ENCODE data around the gene SLFN12. TPM values are rescaled to one million over a fixed set of nuclear protein-coding genes. Genes with fewer than 3 reads are reported as not detected.

Gene SLFN12
- total and polyA plus RNA-seq, 10 of the 15 experiments (the other 5 are each of a cell fraction or from before 2014, with no cell fraction given), result 8.7 to 18.5 (median 13.4) TPM

- ChIA-PET POLR2A (no interaction called here), RAD21 (ENCODE audit: unreplicated experiment) (no interaction called here), CTCF (interaction anchor here (1.2 kb wide), 1 partner anchor 146 kb away, joined by 4 read pairs; no protein-coding TSS in a partner anchor), SMC1A (ENCODE audit: uncharacterized antibody, unreplicated experiment) (no interaction called here)
- TF ChIP-seq TARDBP (IDR thresholded peaks at IDR 0.05; ENCODE audit: borderline replicate concordance) (no peak), CBX3 (IDR thresholded peaks at IDR 0.05; ENCODE audit: borderline replicate concordance, low read depth) (no peak), NBN (IDR thresholded peaks at IDR 0.05) (no peak), ZBTB40 (IDR thresholded peaks at IDR 0.05; ENCODE audit: borderline replicate concordance) (no peak), ATF3 (IDR thresholded peaks at IDR 0.05; ENCODE audit: borderline replicate concordance, extremely low read depth, low read depth, low read length) (no peak), IRF4 (IDR thresholded peaks at IDR 0.05; ENCODE audit: low read depth, low read length) (no peak), POU2F2 (IDR thresholded peaks at IDR 0.05; ENCODE audit: borderline replicate concordance, low read depth, low read length) (no peak), FOXK2 (IDR thresholded peaks at IDR 0.05) (no peak), TBL1XR1 (IDR thresholded peaks at IDR 0.05; ENCODE audit: low read depth, low read length) (no peak), SPI1 (IDR thresholded peaks at IDR 0.05; ENCODE audit: borderline replicate concordance, insufficient read depth, low read depth, low read length) (no peak), FOS (IDR thresholded peaks at IDR 0.05; ENCODE audit: borderline replicate concordance, extremely low read depth, insufficient read length) (no peak), NFIC (IDR thresholded peaks at IDR 0.05; ENCODE audit: low read depth, low read length) (no peak)
- Histone ChIP-seq H2AFZ (ENCODE audit: control insufficient read depth, low read depth, low read length) (no peak overlapping the region), H3K9me3 (replicated peaks; ENCODE audit: control insufficient read depth, insufficient read depth, low read length) (no peaks in the 10 kb centered on the region; the same call in 2 of the 3 replicates), H3K79me2 (ENCODE audit: control insufficient read depth, insufficient read depth, low read length) (no peaks in the 10 kb centered on the region), H3K36me3 (ENCODE audit: control insufficient read depth in 2 of 2, insufficient read depth in 2 of 2, low read length in 1 of 2) (no peaks in the 10 kb centered on the region), H3K4me3 (no peak overlapping the region), H3K27ac (ENCODE audit: control insufficient read depth, insufficient read depth) (no peak overlapping the region), H3K4me2 (ENCODE audit: control insufficient read depth, insufficient read depth) (no peak overlapping the region), H3K4me1 (ENCODE audit: control insufficient read depth, insufficient read depth, low read length) (no peaks in the 10 kb centered on the region), H4K20me1 (ENCODE audit: control insufficient read depth, insufficient read depth) (no peaks in the 10 kb centered on the region), H3K9ac (ENCODE audit: control insufficient read depth, insufficient read depth, low read length) (no peak overlapping the region), H3K27me3 (replicated peaks in 1 of 2; ENCODE audit: control insufficient read depth in 2 of 2, insufficient read depth in 2 of 2, low read length in 1 of 2) (peaks cover 0 to 2% of the 10 kb centered on the region in 2 experiments; a peak in 2 of 4 replicates)
- BruUV-seq (replicated peaks), result no TSS peak
- intact Hi-C loops (cut with micrococcal nuclease; ENCODE audit: unreplicated experiment), result no loop called here
- in situ Hi-C loops (cut with MboI), result no loop called here
- DNase-seq (ENCODE audit: low read depth, low spot score) (no peak), FAIRE-seq (no peak), ATAC-seq (no peak)
Measured at GRCh38 chr17:35387496-35387895, 44.8 kb downstream of the SLFN12 start.
